SK-N-SH treated with all-trans-retinoic acid at 6 μM for 48 hours (cell line): ENCODE measurements around the gene VAC14.

ENCODE experiments used
- ATAC-seq: fragments of 200-7000 bp; cut with Tn5 transposase; 3 replicates; pipeline ENCODE4 v1.9.1; 2020; ENCODE audit warnings: mild to moderate bottlenecking, moderate library complexity
- ARNTL ChIP-seq: fragments of 450-650 bp; formaldehyde crosslinking; IDR thresholded peaks from 2 replicates; pipeline ENCODE4 v1.5.0; 2020; ENCODE audit warnings: low read depth, mild to moderate bottlenecking, moderate library complexity, borderline replicate concordance
- BACH2 ChIP-seq: fragments of 250-450 bp; sonication (Bioruptor Pico); IDR thresholded peaks from 2 replicates; pipeline ENCODE4 v1.9.0; 2021; ENCODE audit warnings: mild to moderate bottlenecking, borderline replicate concordance
- CSDC2 ChIP-seq: fragments of 250-450 bp; sonication (Bioruptor Pico); IDR thresholded peaks from 2 replicates; pipeline ENCODE4 v1.5.0; 2020; ENCODE audit warnings: mild to moderate bottlenecking, moderate library complexity
- CSRNP3 ChIP-seq: fragments of 250-450 bp; sonication (Bioruptor Pico); IDR thresholded peaks from 2 replicates; pipeline ENCODE4 v1.5.1; 2021; ENCODE audit warnings: mild to moderate bottlenecking, moderate library complexity
- ESRRG ChIP-seq: fragments of 250-450 bp; sonication (Bioruptor Pico); IDR thresholded peaks from 2 replicates; pipeline ENCODE4 v1.6.1; 2021; ENCODE audit warnings: mild to moderate bottlenecking
- ISL1 ChIP-seq: fragments of 250-450 bp; sonication (Bioruptor Pico); IDR thresholded peaks from 2 replicates; pipeline ENCODE4 v2.1.2; 2022; ENCODE audit warnings: mild to moderate bottlenecking, moderate library complexity
- OSR1 ChIP-seq: fragments of 250-450 bp; sonication (Bioruptor Pico); IDR thresholded peaks from 2 replicates; pipeline ENCODE4 v1.8.0; 2022; ENCODE audit warnings: moderate library complexity, mild to moderate bottlenecking, inconsistent platforms
- PATZ1 ChIP-seq: fragments of 250-450 bp; sonication (Bioruptor Pico); IDR thresholded peaks from 2 replicates; pipeline ENCODE4 v1.8.0; 2020; ENCODE audit warnings: mild to moderate bottlenecking, moderate library complexity, borderline replicate concordance
- POU6F1 ChIP-seq: fragments of 250-450 bp; sonication (Bioruptor Pico); IDR thresholded peaks from 2 replicates; pipeline ENCODE4 v1.8.0; 2021; ENCODE audit warnings: low read depth, mild to moderate bottlenecking, moderate library complexity, borderline replicate concordance
- RARB ChIP-seq: fragments of 250-450 bp; sonication (Bioruptor Pico); IDR thresholded peaks from 2 replicates; pipeline ENCODE4 v1.8.0; 2021; ENCODE audit warnings: mild to moderate bottlenecking, moderate library complexity
- SNAI2 ChIP-seq: fragments of 250-450 bp; sonication (Bioruptor Pico); IDR thresholded peaks from 2 replicates; pipeline ENCODE4 v1.5.0; 2020; ENCODE audit warnings: mild to moderate bottlenecking, moderate library complexity
- TCF4 ChIP-seq: fragments of 250-450 bp; sonication (Bioruptor Pico); IDR thresholded peaks from 2 replicates; pipeline ENCODE4 v1.8.0; 2021; ENCODE audit warnings: mild to moderate bottlenecking, moderate library complexity, borderline replicate concordance
- TOX ChIP-seq: fragments of 250-450 bp; sonication (Bioruptor Pico); IDR thresholded peaks from 2 replicates; pipeline ENCODE4 v1.8.0; 2021; ENCODE audit warnings: mild to moderate bottlenecking, moderate library complexity, borderline replicate concordance
- TSHZ2 ChIP-seq: fragments of 250-450 bp; sonication (Bioruptor Pico); IDR thresholded peaks from 2 replicates; pipeline ENCODE4 v1.5.0; 2020; ENCODE audit warnings: mild to moderate bottlenecking, moderate library complexity
- ZC3H10 ChIP-seq: fragments of 250-450 bp; sonication (Bioruptor Pico); IDR thresholded peaks from 2 replicates; pipeline ENCODE4 v1.5.1; 2021; ENCODE audit warnings: mild to moderate bottlenecking, moderate library complexity
- ZFP3 ChIP-seq: fragments of 250-450 bp; sonication (Bioruptor Pico); IDR thresholded peaks from 2 replicates; pipeline ENCODE4 v1.5.0; 2020; ENCODE audit warnings: mild to moderate bottlenecking, moderate library complexity
- ZNF70 ChIP-seq: fragments of 450-650 bp; formaldehyde crosslinking; IDR thresholded peaks from 2 replicates; pipeline ENCODE4 v1.5.0; 2020; ENCODE audit warnings: mild to moderate bottlenecking, moderate library complexity
- ZNF8 ChIP-seq: fragments of 450-650 bp; formaldehyde crosslinking; IDR thresholded peaks from 2 replicates; pipeline ENCODE4 v1.5.0; 2020; ENCODE audit warnings: mild to moderate bottlenecking, moderate library complexity

The VAC14 gene

GRCh38 chr16:70712942-70713341 is 88.0 kb downstream of the VAC14 start (continued):
- TF ChIP-seq TSHZ2, result no peak
- TF ChIP-seq ISL1 (CRISPR knock-in tag), result no peak
- no peak for TF ChIP-seq ZC3H10 (CRISPR knock-in tag)
- no peak for TF ChIP-seq TOX (CRISPR knock-in tag)

- ATAC-seq, result no peak
- TF ChIP-seq SNAI2 (CRISPR knock-in tag) (no peak), ISL1 (CRISPR knock-in tag) (no peak), TSHZ2 (no peak), BACH2 (no peak), OSR1 (CRISPR knock-in tag) (no peak), CSDC2 (no peak), ZFP3 (CRISPR knock-in tag) (no peak), ZNF8 (CRISPR knock-in tag) (no peak), ARNTL (CRISPR knock-in tag) (no peak), ESRRG (no peak)
- TF ChIP-seq, all 23 proteins: peak for 0
These were observed 88.6 kb downstream of the VAC14 start for GRCh38 chr16:70712359-70712758.

GRCh38 chr16:70711211-70712031 is 89.5 kb downstream of the VAC14 start:
- ATAC-seq, result no peak
- no peak for TF ChIP-seq TSHZ2
- TF ChIP-seq ZNF70 (CRISPR knock-in tag), result no peak
- TF ChIP-seq CSDC2, result no peak
- TF ChIP-seq POU6F1 (CRISPR knock-in tag), result no peak
- no peak for TF ChIP-seq ZC3H10 (CRISPR knock-in tag)
- TF ChIP-seq ESRRG, result no peak
- TF ChIP-seq CSRNP3 (CRISPR knock-in tag), result no peak
- TF ChIP-seq OSR1 (CRISPR knock-in tag), result no peak
- TF ChIP-seq RARB (CRISPR knock-in tag), result no peak
- TF ChIP-seq PATZ1 (CRISPR knock-in tag), result no peak
- TF ChIP-seq SNAI2 (CRISPR knock-in tag), result no peak
- no peak for TF ChIP-seq TCF4 (CRISPR knock-in tag)
- TF ChIP-seq ISL1 (CRISPR knock-in tag), result no peak
- no peak for TF ChIP-seq TOX (CRISPR knock-in tag)
